Measurements from ENCODE around the gene CRHR1. TPM values are rescaled to one million over a fixed set of nuclear protein-coding genes. Genes with fewer than 3 reads are reported as not detected.

The CRHR1 gene
- total RNA-seq, 2 donors from 2014 or later = not detected

GRCh38 chr17:45845376-45846185, 61.5 kb downstream of the CRHR1 start:
- intact Hi-C loops (cut with DNase I) = no loop called here
- H3K27ac ChIP-seq = no peak overlapping the region
- ATAC-seq (no peak), DNase-seq (no peak)
- no peak overlapping the region for H3K4me3 ChIP-seq
- H3K36me3 ChIP-seq (replicated peaks in 1 of 2; ENCODE audit: insufficient read depth in 1 of 2, low read depth in 2 of 2) = no peaks in the 10 kb centered on the region
- H3K9me3 ChIP-seq = no peaks in the 10 kb centered on the region
- H3K4me1 ChIP-seq = no peaks in the 10 kb centered on the region
- TF ChIP-seq CTCF (IDR thresholded peaks at IDR 0.05) = no peak
- no peak for TF ChIP-seq POLR2A (IDR thresholded peaks at IDR 0.05)
- WGBS, 2 donors = 85 to 87% methylated on average over 23 to 32 of the region's 35 CpGs
- no peaks in the 10 kb centered on the region for H3K27me3 ChIP-seq

- Histone ChIP-seq H3K4me1 (no peaks in the 10 kb centered on the region), H3K36me3 (replicated peaks in 1 of 2; ENCODE audit: insufficient read depth in 1 of 2, low read depth in 2 of 2) (no peaks in the 10 kb centered on the region), H3K27ac (no peak overlapping the region), H3K27me3 (no peaks in the 10 kb centered on the region), H3K9me3 (no peaks in the 10 kb centered on the region), H3K4me3 (no peak overlapping the region)
- DNase-seq = no peak
- intact Hi-C loops (cut with DNase I) = no loop called here
- TF ChIP-seq POLR2A (IDR thresholded peaks at IDR 0.05) = no peak
- TF ChIP-seq CTCF (IDR thresholded peaks at IDR 0.05) = no peak
- ATAC-seq = no peak
- 81 to 87% methylated on average over 9 to 10 of the region's 10 CpGs for WGBS, 2 donors
Observed at GRCh38 chr17:45846223-45846622, 62.1 kb downstream of the CRHR1 start.

- Histone ChIP-seq H3K36me3 (replicated peaks in 1 of 2; ENCODE audit: insufficient read depth in 1 of 2, low read depth in 2 of 2) (no peaks in the 10 kb centered on the region), H3K27ac (no peak overlapping the region), H3K4me1 (no peaks in the 10 kb centered on the region), H3K4me3 (no peak overlapping the region), H3K27me3 (no peaks in the 10 kb centered on the region), H3K9me3 (no peaks in the 10 kb centered on the region)
- DNase-seq (no peak), ATAC-seq (no peak)
- intact Hi-C loops (cut with DNase I) = no loop called here
- WGBS, 2 donors = 65 to 75% methylated on average over 5 to 8 of the region's 9 CpGs
- TF ChIP-seq POLR2A (IDR thresholded peaks at IDR 0.05) (no peak), CTCF (IDR thresholded peaks at IDR 0.05) (no peak)
Observed at GRCh38 chr17:45846646-45847045, 62.5 kb downstream of the CRHR1 start.

DNA sequence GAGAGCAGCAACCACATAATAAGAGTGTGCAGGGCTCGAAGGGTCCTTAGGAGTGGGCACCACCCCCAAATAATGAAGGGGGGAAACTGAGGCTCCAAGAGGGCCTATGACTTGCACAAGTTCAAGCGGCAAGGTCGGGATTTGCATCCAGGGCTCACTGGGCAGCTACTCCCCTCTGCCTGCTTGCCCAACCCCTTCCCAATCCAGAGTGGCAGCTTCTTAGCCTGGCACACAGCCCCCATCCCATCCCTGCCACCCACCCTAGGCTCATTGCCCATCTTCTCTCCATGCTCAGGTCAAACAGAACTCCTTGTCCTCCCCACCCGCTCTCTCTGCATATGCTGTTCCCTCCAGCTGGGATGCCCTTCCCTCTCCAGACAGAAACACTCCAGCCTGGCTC, 63.0 kb downstream of the CRHR1 start:
- DNase-seq (no peak), ATAC-seq (no peak)
- intact Hi-C loops (cut with DNase I) = no loop called here
- Histone ChIP-seq H3K9me3 (no peaks in the 10 kb centered on the region), H3K27ac (no peak overlapping the region), H3K27me3 (no peaks in the 10 kb centered on the region), H3K4me3 (no peak overlapping the region), H3K36me3 (replicated peaks in 1 of 2; ENCODE audit: insufficient read depth in 1 of 2, low read depth in 2 of 2) (no peaks in the 10 kb centered on the region), H3K4me1 (no peaks in the 10 kb centered on the region)
- TF ChIP-seq CTCF (IDR thresholded peaks at IDR 0.05) = no peak
- no peak for TF ChIP-seq POLR2A (IDR thresholded peaks at IDR 0.05)
- 82 to 85% methylated on average over 3 to 4 of the region's 4 CpGs for WGBS, 2 donors

GRCh38 chr17:45847747-45848146, 63.6 kb downstream of the CRHR1 start:
- no peak for ATAC-seq
- Histone ChIP-seq H3K9me3 (no peaks in the 10 kb centered on the region), H3K36me3 (replicated peaks in 1 of 2; ENCODE audit: insufficient read depth in 1 of 2, low read depth in 2 of 2) (no peaks in the 10 kb centered on the region), H3K27me3 (no peaks in the 10 kb centered on the region), H3K4me3 (no peak overlapping the region), H3K4me1 (no peaks in the 10 kb centered on the region), H3K27ac (no peak overlapping the region)
- WGBS, 2 donors = 66 to 76% methylated on average over 5 of the region's 5 CpGs
- intact Hi-C loops (cut with DNase I) = no loop called here
- DNase-seq = no peak
- TF ChIP-seq CTCF (IDR thresholded peaks at IDR 0.05) (no peak), POLR2A (IDR thresholded peaks at IDR 0.05) (no peak)

All from body of pancreas (tissue), 4 donors.